AG09309 (cell line): ENCODE data around the gene MEIS2.

ENCODE experiments used
- DNase-seq: peaks from one replicate; pipeline ENCODE4 v3.0.0-alpha.2; 2010; ENCODE audit warnings: low read depth
- H3K4me3 ChIP-seq: 2 replicates; pipeline ENCODE4 v1.5.1; 2011; ENCODE audit warnings: mild to moderate bottlenecking, low read depth, low read length, moderate library complexity; ENCODE audit not compliant: control insufficient read depth
- TF ChIP-seq, protein P1 (sequence below): IDR thresholded peaks from 2 replicates; pipeline ENCODE4 v1.5.1; 2011; ENCODE audit warnings: mild to moderate bottlenecking, low read depth, low read length, inconsistent platforms; ENCODE audit not compliant: insufficient read depth, control insufficient read depth; ENCODE audit errors: missing control alignments

Gene MEIS2

DNA sequence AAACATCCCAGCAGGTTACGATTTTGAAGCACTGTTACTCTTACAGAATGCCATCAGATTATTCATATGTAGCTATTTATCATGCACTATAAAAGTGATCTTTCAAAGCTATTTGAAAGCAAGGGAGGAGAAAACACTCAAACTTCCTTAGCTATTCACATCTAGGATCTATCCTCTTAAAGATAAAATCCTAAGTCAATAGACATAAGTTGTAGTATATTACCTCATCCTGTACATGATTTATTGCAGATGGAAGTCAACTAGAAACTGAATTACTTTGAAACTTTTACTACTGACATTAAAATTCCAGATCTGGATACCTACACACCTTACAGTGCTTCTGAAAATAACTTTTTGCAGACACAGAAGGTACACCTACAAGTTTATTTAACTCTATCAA, 197.2 kb downstream of the MEIS2 start:
- H3K4me3 ChIP-seq: no peak overlapping the region
- no peak for DNase-seq
- TF ChIP-seq, protein P1, sequence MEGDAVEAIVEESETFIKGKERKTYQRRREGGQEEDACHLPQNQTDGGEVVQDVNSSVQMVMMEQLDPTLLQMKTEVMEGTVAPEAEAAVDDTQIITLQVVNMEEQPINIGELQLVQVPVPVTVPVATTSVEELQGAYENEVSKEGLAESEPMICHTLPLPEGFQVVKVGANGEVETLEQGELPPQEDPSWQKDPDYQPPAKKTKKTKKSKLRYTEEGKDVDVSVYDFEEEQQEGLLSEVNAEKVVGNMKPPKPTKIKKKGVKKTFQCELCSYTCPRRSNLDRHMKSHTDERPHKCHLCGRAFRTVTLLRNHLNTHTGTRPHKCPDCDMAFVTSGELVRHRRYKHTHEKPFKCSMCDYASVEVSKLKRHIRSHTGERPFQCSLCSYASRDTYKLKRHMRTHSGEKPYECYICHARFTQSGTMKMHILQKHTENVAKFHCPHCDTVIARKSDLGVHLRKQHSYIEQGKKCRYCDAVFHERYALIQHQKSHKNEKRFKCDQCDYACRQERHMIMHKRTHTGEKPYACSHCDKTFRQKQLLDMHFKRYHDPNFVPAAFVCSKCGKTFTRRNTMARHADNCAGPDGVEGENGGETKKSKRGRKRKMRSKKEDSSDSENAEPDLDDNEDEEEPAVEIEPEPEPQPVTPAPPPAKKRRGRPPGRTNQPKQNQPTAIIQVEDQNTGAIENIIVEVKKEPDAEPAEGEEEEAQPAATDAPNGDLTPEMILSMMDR: no peak

- DNase-seq: no peak
- TF ChIP-seq, protein P1: no peak
- no peak overlapping the region for H3K4me3 ChIP-seq
Measured at GRCh38 chr15:36901012-36901411, 199.3 kb downstream of the MEIS2 start.

DNA sequence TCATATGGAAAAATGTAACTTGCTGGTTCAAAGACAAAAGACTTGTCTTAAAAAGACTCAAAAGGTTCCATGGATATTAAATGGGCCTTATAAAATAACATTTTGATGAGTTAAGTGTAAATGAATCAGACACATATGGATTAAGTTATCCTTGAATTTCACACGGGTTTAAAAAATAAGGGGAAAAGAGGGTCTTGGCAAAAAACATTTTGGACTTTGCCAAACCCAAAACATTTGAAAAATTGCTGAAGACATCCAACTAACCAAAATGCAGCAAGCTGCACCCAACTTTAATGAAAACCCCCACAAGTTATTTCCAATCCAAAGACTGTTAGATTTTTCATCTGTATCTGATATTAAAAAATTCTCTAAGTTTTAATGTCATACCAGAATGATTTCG, 200.7 kb downstream of the MEIS2 start:
- DNase-seq: no peak
- no peak overlapping the region for H3K4me3 ChIP-seq
- TF ChIP-seq, protein P1: no peak

GRCh38 chr15:36898536-36899126, 201.7 kb downstream of the MEIS2 start:
- TF ChIP-seq, protein P1: no peak
- no peak overlapping the region for H3K4me3 ChIP-seq
- DNase-seq: no peak

- TF ChIP-seq, protein P1: no peak
- no peak for DNase-seq
- no peak overlapping the region for H3K4me3 ChIP-seq
Measured at GRCh38 chr15:36897834-36898233, 202.5 kb downstream of the MEIS2 start.

GRCh38 chr15:36896949-36897348, 203.4 kb downstream of the MEIS2 start:
- no peak for DNase-seq
- H3K4me3 ChIP-seq: no peak overlapping the region
- TF ChIP-seq, protein P1: no peak

- H3K4me3 ChIP-seq: no peak overlapping the region
- DNase-seq: no peak
- TF ChIP-seq, protein P1: no peak
Measured at GRCh38 chr15:36894075-36894474, 206.3 kb downstream of the MEIS2 start.
